Measurements from ENCODE around the gene MTHFSD.

The MTHFSD gene

GRCh38 chr16:86546638-86547013, 8.4 kb downstream of the MTHFSD start:
- no peak for DNase-seq

GRCh38 chr16:86545954-86546637, 8.9 kb downstream of the MTHFSD start:
- DNase-seq = no peak

DNA sequence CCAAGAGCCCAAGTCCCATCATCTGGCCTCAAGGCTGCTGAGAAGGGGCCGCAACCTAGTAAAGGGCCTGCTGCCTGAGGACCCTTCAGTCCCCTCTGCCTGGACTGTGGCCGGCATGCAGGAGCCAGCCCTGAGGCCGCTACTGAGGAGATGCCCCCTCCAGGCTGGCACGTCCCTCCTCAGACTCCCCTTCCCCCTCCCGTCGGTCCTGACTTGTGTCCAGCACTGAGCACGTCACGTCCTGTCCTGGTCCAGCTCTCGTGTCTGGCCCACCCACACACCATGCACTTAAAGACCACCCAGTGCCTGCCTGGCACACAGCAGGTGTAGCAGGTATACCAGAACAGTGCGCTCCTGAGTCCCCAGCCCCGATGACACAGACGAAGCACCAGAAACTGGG, 9.6 kb downstream of the MTHFSD start:
- no peak for DNase-seq

DNA sequence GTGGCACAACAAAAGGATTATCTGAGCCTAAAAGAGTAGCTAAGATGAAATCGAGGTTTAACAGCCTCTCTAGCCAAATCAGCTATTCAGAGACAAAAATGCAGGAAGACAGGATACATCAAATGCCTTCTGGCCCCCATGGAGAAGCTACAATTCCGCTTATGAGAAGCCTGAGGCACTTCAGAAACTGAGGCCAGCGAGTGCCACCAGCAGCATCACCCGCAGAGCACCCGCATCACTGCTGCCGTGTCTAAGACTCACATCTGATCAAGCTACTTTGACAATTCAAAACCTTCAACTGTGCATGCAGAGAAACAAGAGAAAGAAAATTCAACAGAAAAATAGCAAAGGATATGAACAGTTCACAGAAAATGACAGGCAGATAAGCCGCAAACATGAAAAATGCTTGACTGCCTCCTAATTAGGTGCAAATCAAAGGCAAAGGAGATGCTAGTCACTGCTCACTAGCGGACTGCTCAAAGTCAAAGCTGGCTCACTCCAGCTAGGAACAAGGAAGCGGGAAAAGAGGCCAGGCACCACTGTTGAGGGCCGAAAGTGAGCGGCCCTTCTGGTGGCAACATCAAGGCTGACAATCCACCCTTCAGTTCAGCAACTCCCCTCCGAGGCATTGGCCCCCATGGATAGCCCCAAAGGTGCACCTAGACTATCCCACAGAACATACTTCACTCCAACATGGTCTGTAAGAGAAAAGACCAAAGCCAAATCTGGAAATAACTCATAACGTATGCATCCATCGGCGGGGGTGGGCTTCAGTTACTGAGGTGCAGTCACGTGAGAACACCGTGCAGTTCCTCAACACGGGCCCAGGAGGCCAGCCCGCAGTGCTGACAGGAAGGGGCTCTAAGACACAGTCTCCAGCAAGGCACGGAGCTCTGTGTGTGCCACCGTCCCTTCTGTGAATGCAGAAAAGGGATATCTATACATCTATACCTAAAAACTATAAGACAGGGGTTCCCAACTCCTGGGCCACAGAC, 12.0 kb downstream of the MTHFSD start:
- DNase-seq = no peak

GRCh38 chr16:86541560-86541959, 13.5 kb downstream of the MTHFSD start:
- no peak for DNase-seq

- no peak for DNase-seq
Measured at GRCh38 chr16:86540894-86541293, 14.1 kb downstream of the MTHFSD start.

- DNase-seq = no peak
Measured at GRCh38 chr16:86538196-86538780, 16.7 kb downstream of the MTHFSD start.

- DNase-seq = no peak
Measured at GRCh38 chr16:86537486-86537885, 17.5 kb downstream of the MTHFSD start.

DNA sequence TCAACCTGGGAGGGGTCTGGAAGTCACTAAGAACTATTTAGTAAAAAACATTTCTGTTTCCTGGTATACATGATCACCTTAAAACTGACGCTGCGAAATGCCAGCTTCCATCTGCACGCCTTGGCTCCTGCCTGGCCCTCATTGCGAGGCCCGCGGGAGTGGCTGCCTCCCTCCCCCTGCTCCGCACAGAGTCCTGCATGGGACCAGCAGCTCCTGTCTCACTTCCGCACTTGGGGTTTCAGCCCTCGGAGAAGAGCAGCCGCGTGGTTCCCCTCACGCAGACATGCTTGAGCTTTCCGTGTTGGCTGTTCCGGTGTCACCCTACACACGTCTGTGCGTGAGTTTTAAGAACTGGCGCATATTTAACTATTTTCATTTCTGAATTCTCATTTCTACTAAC, 18.4 kb downstream of the MTHFSD start:
- no peak for DNase-seq

GRCh38 chr16:86534779-86535615, 20.0 kb downstream of the MTHFSD start:
- DNase-seq = no peak

- no peak for DNase-seq
Measured at GRCh38 chr16:86533767-86534351, 21.2 kb downstream of the MTHFSD start.

GRCh38 chr16:86533076-86533475, 22.0 kb downstream of the MTHFSD start:
- DNase-seq = no peak

GRCh38 chr16:86532526-86532815, 22.6 kb downstream of the MTHFSD start:
- no peak for DNase-seq

DNA sequence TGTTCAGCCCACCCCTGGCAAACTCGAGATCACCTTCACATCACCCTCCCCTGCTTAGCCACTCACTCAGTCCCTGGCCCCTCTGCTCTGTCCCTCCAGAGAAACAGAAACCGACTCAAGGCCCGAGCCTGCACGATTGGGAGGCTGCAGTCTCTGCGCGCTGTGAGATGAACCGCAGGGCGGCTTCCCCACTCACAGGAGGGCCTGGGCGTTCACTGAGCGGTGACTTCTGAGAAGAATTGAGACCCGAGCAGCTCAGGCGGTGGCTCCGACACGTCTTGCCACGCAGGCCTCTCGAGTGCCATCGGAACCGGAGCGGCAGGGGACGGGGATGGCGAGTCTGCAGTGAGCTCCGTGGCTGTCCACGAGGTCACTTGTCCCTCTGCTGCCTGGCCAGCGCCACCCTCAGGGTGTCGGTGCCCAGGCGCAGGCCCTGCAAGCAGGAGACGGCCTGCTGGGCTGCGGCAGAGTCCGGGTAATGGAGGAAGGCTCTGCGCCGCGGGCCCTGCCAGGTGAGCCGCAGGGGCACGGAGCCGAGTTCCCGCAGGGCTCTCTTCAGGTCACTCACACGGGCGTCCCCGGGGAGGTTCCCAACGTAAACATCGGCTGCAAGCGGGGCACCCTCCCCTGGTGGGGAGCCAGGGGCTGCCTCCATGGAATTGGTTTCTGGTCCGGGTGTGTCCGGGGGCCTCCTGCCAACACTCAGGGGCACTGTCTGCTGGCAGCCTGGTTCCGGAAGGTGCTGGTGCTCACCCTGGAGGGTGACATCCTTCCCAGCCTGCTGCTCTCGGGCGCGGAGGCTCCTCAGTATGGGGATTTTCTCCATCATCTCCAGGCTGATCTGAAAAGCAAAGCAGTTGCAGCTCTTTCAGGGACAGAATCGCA, 23.2 kb downstream of the MTHFSD start:
- no peak for DNase-seq

- no peak for DNase-seq
Measured at GRCh38 chr16:86531191-86531545, 23.9 kb downstream of the MTHFSD start.

GRCh38 chr16:86530251-86531190, 24.5 kb downstream of the MTHFSD start:
- no peak for DNase-seq

GRCh38 chr16:86529160-86529559, 25.9 kb downstream of the MTHFSD start:
- no peak for DNase-seq

GRCh38 chr16:86528061-86528929, 26.7 kb downstream of the MTHFSD start:
- DNase-seq = no peak

GRCh38 chr16:86527366-86527765, 27.7 kb downstream of the MTHFSD start:
- no peak for DNase-seq

Measured in stimulated activated CD4-positive, alpha-beta T cell treated with anti-CD3 and anti-CD28 coated beads, Interleukin-2, amount 100 ng/mL, for 48 hours (primary cell).